GM06990 (cell line): ENCODE measurements around the gene SBF2.

ENCODE experiments used
- DNase-seq: peaks from one replicate; pipeline ENCODE4 v3.0.0-alpha.2; 2011; ENCODE audit not compliant: insufficient read length; ENCODE audit errors: extremely low read depth
- H3K27me3 ChIP-seq: replicated peaks from 2 replicates; pipeline ENCODE4 v1.6.0; 2011; ENCODE audit warnings: low read length; ENCODE audit not compliant: control insufficient read depth, insufficient read depth
- H3K36me3 ChIP-seq: 2 replicates; pipeline ENCODE4 v1.5.1; 2011; ENCODE audit warnings: low read length; ENCODE audit not compliant: control insufficient read depth, insufficient read depth
- H3K4me3 ChIP-seq: replicated peaks from 2 replicates; pipeline ENCODE4 v1.5.1; 2011; ENCODE audit warnings: low read depth, mild to moderate bottlenecking, control low read depth, low read length
- CTCF ChIP-seq: IDR thresholded peaks from 2 replicates; pipeline ENCODE4 v1.5.1; 2011; ENCODE audit warnings: low read length, control low read depth, mild to moderate bottlenecking, inconsistent platforms; ENCODE audit not compliant: insufficient read depth, poor library complexity, severe bottlenecking

Gene SBF2

GRCh38 chr11:9799886-9800285 lies 494.1 kb downstream of the SBF2 start:
- no peak for TF ChIP-seq CTCF
- DNase-seq: no peak
- H3K27me3 ChIP-seq: no peaks in the 10 kb centered on the region
- no peaks in the 10 kb centered on the region for H3K36me3 ChIP-seq
- no peak overlapping the region for H3K4me3 ChIP-seq

GRCh38 chr11:9797300-9797699 lies 496.7 kb downstream of the SBF2 start:
- H3K4me3 ChIP-seq: no peak overlapping the region
- no peak for DNase-seq
- H3K27me3 ChIP-seq: no peaks in the 10 kb centered on the region
- TF ChIP-seq CTCF: no peak
- no peaks in the 10 kb centered on the region for H3K36me3 ChIP-seq

DNA sequence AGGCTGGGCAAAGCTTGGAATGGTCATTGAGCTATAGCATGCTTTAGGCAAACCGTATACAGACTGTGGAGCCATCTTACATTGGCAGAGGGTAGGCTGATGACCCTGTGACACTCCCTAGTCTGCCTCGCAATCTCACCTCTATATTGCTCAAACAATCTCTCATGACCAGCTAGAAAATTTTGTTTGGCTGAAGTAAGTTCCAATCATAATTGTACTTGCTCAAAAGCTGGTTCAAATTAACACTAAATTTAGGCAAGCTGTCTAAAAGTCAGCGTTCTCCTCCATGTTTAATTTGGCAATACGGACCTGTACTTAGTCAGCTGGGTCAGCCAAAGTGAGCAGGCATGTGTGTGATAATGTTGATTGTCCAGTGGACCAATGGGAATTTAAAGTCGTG lies 497.2 kb downstream of the SBF2 start:
- no peak for DNase-seq
- H3K36me3 ChIP-seq: no peaks in the 10 kb centered on the region
- no peaks in the 10 kb centered on the region for H3K27me3 ChIP-seq
- TF ChIP-seq CTCF: no peak
- no peak overlapping the region for H3K4me3 ChIP-seq

DNA sequence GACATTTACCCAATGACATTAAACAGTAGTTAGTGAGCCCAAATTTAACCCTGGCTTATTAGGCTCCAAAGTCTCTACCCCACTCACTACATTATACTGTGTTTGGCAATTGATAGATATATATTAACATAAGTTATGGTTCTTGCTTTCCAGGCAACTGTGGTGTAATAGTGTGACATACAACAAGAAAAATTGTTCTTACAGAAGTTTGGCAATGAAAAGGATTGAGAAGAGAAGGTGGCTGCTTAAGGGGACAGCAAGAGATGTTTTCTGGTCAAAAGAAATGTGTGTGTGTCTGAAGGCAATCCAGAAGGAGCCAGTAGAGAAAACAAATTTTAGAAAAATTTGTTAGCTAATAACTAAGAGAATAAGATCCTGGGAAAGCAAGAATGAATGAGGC lies 497.8 kb downstream of the SBF2 start:
- no peak for TF ChIP-seq CTCF
- H3K27me3 ChIP-seq: no peaks in the 10 kb centered on the region
- DNase-seq: no peak
- no peaks in the 10 kb centered on the region for H3K36me3 ChIP-seq
- no peak overlapping the region for H3K4me3 ChIP-seq

- no peak for DNase-seq
- H3K36me3 ChIP-seq: no peaks in the 10 kb centered on the region
- TF ChIP-seq CTCF: no peak
- H3K27me3 ChIP-seq: no peaks in the 10 kb centered on the region
- no peak overlapping the region for H3K4me3 ChIP-seq
Observed at GRCh38 chr11:9790703-9791102, 503.3 kb downstream of the SBF2 start.

DNA sequence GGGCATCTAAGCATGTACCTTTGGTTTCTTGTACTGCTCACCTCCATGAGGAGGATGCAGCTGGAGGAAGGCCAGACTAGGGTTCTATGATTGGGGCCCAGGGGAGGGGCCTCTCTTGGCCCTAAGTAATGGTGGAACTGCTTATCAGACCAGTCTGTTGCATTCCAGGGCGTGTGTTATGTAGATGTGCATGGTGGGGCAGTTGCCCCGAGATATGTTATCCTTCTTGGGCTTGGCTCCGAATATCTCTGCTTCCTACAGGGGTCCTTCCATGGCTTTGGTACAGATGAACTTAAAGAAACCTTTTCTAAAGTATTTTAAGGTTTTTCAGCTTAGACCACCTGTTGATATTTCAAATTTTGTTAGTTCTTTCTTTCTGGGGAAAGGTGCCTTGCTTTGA lies 504.1 kb downstream of the SBF2 start:
- Histone ChIP-seq H3K36me3 (no peaks in the 10 kb centered on the region; the same call in 1 of the 2 replicates), H3K27me3 (no peaks in the 10 kb centered on the region), H3K4me3 (no peak overlapping the region)
- no peak for DNase-seq
- no peak for TF ChIP-seq CTCF
